K562 (cell line): Measurements from ENCODE around the gene KRTAP2-3. TPM values are rescaled to one million over a fixed set of nuclear protein-coding genes. Genes with fewer than 3 reads are reported as not detected.
"Not testable (repeated sequence)": the region's sequence is repeated elsewhere in the genome, so short reads cannot be mapped to it uniquely, and the experiment has no call there.

ENCODE experiments used
- ATAC-seq: fragments of 200-7000 bp; cut with Tn5 transposase; 3 replicates; pipeline ENCODE4 v1.9.1; 2020; ENCODE audit warnings: moderate library complexity
- BruUV-seq: library from RNA; stranded (reverse); fragments of 400-500 nt; replicated peaks from 2 replicates; lab custom pipeline; 2021; lab: Mats Ljungman, UMichigan
- CTCF ChIA-PET: fragments of 300-600 bp; formaldehyde crosslinking; extraction: SDS; loops from one replicate; lab custom pipeline; 2021; ENCODE audit warnings: low intra/inter-chr PET ratio; lab: Yijun Ruan, JAX
- POLR2A ChIA-PET: fragments of 300-600, 350-650 bp; sonication (Branson Sonifier 250); formaldehyde crosslinking; extraction: SDS; loops from one replicate; lab custom pipeline; 2021; ENCODE audit warnings: antibody characterized with exemption, inconsistent platforms; lab: Yijun Ruan, JAX
- DNase-seq, 4 experiments: peaks; one replicate each; pipeline versions ENCODE4 v3.0.0 to v3.0.0-alpha.2; 2011 to 2018; ENCODE audit warnings: low spot score in 3 of 4, mixed read lengths in 3 of 4; ENCODE audit errors: extremely low read depth in 1 of 4
- FAIRE-seq: peaks from 2 replicates; lab custom pipeline; 2011; peaks lifted over from hg19 to GRCh38; lab: Jason Lieb, UNC
- H2AFZ ChIP-seq: 2 replicates; pipeline ENCODE4 v1.6.0; 2011; ENCODE audit warnings: low read depth, low read length, control low read depth, inconsistent platforms
- H3K27ac ChIP-seq: fragments of 200-600 bp; 3 replicates; pipeline ENCODE4 v1.8.0; 2011; ENCODE audit warnings: low read depth, mild to moderate bottlenecking, control low read depth, inconsistent platforms, low read length, moderate library complexity, mixed read lengths; ENCODE audit errors: extremely low read depth
- H3K27me3 ChIP-seq, 2 experiments: fragments of 300-600 bp in 1 of 2; 2 replicates in 1 of 2; 3 replicates in 1 of 2; pipeline versions ENCODE4 v1.6.0 to v1.8.0; 2011; ENCODE audit warnings: inconsistent platforms in 2 of 2, low read length in 2 of 2, mild to moderate bottlenecking in 1 of 2, mixed read lengths in 1 of 2, moderate library complexity in 1 of 2; ENCODE audit not compliant: control insufficient read depth in 2 of 2, insufficient read depth in 2 of 2
- H3K36me3 ChIP-seq: fragments of 300-600 bp; 3 replicates; pipeline ENCODE4 v1.8.0; 2011; ENCODE audit warnings: mild to moderate bottlenecking, low read length, inconsistent platforms; ENCODE audit not compliant: control insufficient read depth, insufficient read depth
- H3K4me1 ChIP-seq, 2 experiments: fragments of 200-600 bp in 1 of 2; replicated peaks in 1 of 2; 2 replicates in 1 of 2; 3 replicates in 1 of 2; pipeline versions ENCODE4 v1.5.1 to v1.8.0; 2011; ENCODE audit warnings: inconsistent platforms in 2 of 2, low read length in 2 of 2, mild to moderate bottlenecking in 1 of 2, mixed read lengths in 1 of 2, moderate library complexity in 1 of 2; ENCODE audit not compliant: control insufficient read depth in 2 of 2, insufficient read depth in 2 of 2
- H3K4me2 ChIP-seq: 2 replicates; pipeline ENCODE4 v1.6.1; 2011; ENCODE audit warnings: low read length, control low read depth, inconsistent platforms, mixed read lengths; ENCODE audit not compliant: insufficient read depth
- H3K4me3 ChIP-seq: fragments of 200-600 bp; sonication (generic), shearing (Covaris generic); 2 replicates; pipeline ENCODE4 v1.5.1; 2016; ENCODE audit warnings: control low read depth, inconsistent platforms
- H3K79me2 ChIP-seq: fragments of 200-600 bp; 3 replicates; pipeline ENCODE4 v1.8.0; 2011; ENCODE audit warnings: low read length, inconsistent platforms; ENCODE audit not compliant: control insufficient read depth, insufficient read depth
- H3K9ac ChIP-seq, 2 experiments: 2 replicates each; pipeline versions ENCODE4 v1.6.0 to v1.6.1; 2011; ENCODE audit warnings: low read depth in 2 of 2, low read length in 2 of 2, control low read depth in 1 of 2, inconsistent platforms in 1 of 2, mild to moderate bottlenecking in 1 of 2, mixed read lengths in 1 of 2; ENCODE audit not compliant: insufficient read depth in 1 of 2
- H3K9me1 ChIP-seq: one replicate; pipeline ENCODE4 v1.6.0; 2011; ENCODE audit warnings: inconsistent platforms, mild to moderate bottlenecking, low read length, moderate library complexity; ENCODE audit not compliant: control insufficient read depth, insufficient read depth
- H3K9me3 ChIP-seq: replicated peaks from 2 replicates; pipeline ENCODE4 v1.5.1; 2011; ENCODE audit warnings: low read depth, low read length, inconsistent platforms; ENCODE audit not compliant: control insufficient read depth, insufficient read depth
- H4K20me1 ChIP-seq: replicated peaks from 2 replicates; pipeline ENCODE4 v1.6.1; 2011; ENCODE audit warnings: low read length, inconsistent platforms, mixed read lengths; ENCODE audit not compliant: control insufficient read depth, insufficient read depth
- ETV6 ChIP-seq, 3 experiments: fragments of 150-350 bp in 1 of 3; sonication (generic) in 1 of 3; formaldehyde crosslinking in 1 of 3; IDR thresholded peaks; 2 replicates each; pipeline versions ENCODE4 v1.6.1 to v1.8.0; 2014 to 2022; ENCODE audit warnings: borderline replicate concordance in 2 of 3, low read depth in 2 of 3, antibody characterized with exemption in 1 of 3, low read length in 1 of 3, mild to moderate bottlenecking in 1 of 3, missing genetic modification reagents in 1 of 3
- KLF16 ChIP-seq: IDR thresholded peaks from 2 replicates; pipeline ENCODE4 v1.6.1; 2016; ENCODE audit warnings: antibody characterized with exemption
- WGBS: fragments of 100-300 bp; shearing (Covaris generic); methylation state at CpG from one replicate; pipeline ENCODE4 v1.1.6; 2016; ENCODE audit warnings: low coverage, mixed read lengths; ENCODE audit not compliant: insufficient coverage; ENCODE audit errors: missing lambda C conversion rate; 5-methylcytosine and 5-hydroxymethylcytosine counted together
- in situ Hi-C: fragments of 300-500 bp; cut with MboI; formaldehyde crosslinking; loops from 4 replicates; pipeline ENCODE4 v1.15.0; 2018; ENCODE audit warnings: inconsistent platforms, mixed read lengths
- intact Hi-C: fragments of 100-400 bp; cut with micrococcal nuclease; formaldehyde crosslinking; loops from 2 replicates; pipeline ENCODE4 v1.14.2; 2022
- polyA plus RNA-seq, 8 experiments: library from polyadenylated mRNA; depleted of rRNA in 4 of 8; stranded (reverse) in 5 of 8; unstranded in 3 of 8; fragments of >200 nt; fragmentation: Nextera tagmentation in 2 of 8; fragmentation: Illumina TruSeq in 1 of 8; extraction: Ambion mirVana in 2 of 8; extraction: Trizol in 1 of 8; gene quantifications; 2 replicates each; pipeline versions ENCODE4 v1.2.1 to v1.2.3, GENCODE V29; 2011 to 2014; ENCODE audit warnings: inconsistent platforms in 1 of 8, missing spikeins in 1 of 8
- total RNA-seq, 7 experiments: library from RNA; depleted of rRNA in 6 of 7; stranded (reverse); fragments of >200 nt in 6 of 7; fragmentation: Illumina TruSeq in 2 of 7; extraction: Trizol in 2 of 7; gene quantifications; 2 replicates each; pipeline versions ENCODE4 v1.2.1 to v1.2.3, GENCODE V29; 2011 to 2021; ENCODE audit warnings: low replicate concordance in 1 of 7
- TF ChIP-seq, protein P1 (sequence below): sonication (generic); IDR thresholded peaks from 2 replicates; pipeline ENCODE4 v1.6.1; 2016
- TF ChIP-seq, protein P2 (sequence below): fragments of 450-650 bp; formaldehyde crosslinking; IDR thresholded peaks from 2 replicates; pipeline ENCODE4 v1.4.0; 2020; ENCODE audit warnings: mild to moderate bottlenecking, moderate library complexity

Gene KRTAP2-3
- total and polyA plus RNA-seq, 9 of the 15 experiments (the other 6 are each of a cell fraction or from before 2014, with no cell fraction given) = not detected

DNA sequence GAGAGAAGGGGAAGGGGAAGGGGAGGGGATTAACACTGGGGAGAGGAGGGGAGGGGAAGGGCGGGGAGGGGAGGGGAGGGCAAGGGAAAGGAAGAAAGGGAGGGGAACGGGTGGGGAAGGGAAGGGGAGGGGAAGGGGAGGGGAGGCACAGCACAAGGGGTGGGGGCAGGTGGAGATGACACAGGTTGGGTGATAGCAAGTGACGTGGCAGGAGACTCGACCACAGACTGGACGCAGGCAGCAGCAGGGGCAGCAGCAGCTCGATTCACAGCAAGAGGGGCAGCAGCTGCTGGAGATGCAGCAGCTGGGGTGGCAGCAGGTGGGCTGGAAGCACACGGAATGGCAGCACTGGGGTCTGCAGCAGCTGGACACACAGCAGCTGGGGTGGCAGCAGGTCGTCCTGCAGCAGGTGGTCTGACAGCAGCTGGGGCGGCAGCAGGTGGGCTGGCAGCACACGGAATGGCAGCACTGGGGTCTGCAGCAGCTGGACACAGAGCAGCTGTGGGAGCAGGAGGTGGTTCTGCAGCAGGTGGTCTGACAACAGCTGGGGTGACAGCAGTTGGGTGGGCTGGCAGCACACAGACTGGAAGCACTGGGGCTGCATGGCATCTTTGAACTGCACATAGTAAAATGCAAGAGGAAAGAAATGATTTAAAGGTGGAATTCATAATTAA is 41.8 kb upstream of the KRTAP2-3 start, which contains the start of gene KRTAP4-16:
KRTAP4-16 (minus strand) TSS at position 624 of the 674 bp plus-strand sequence; CDS start at position 624, 0 bp downstream.
- Histone ChIP-seq H3K9me3 (no peaks in the 10 kb centered on the region), H3K4me2 (no peak within 1 kb of the TSS)
- BruUV-seq = no TSS peak
- no peak for TF ChIP-seq KLF16
- TF ChIP-seq, protein P1, sequence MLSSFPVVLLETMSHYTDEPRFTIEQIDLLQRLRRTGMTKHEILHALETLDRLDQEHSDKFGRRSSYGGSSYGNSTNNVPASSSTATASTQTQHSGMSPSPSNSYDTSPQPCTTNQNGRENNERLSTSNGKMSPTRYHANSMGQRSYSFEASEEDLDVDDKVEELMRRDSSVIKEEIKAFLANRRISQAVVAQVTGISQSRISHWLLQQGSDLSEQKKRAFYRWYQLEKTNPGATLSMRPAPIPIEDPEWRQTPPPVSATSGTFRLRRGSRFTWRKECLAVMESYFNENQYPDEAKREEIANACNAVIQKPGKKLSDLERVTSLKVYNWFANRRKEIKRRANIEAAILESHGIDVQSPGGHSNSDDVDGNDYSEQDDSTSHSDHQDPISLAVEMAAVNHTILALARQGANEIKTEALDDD = no peak
- TF ChIP-seq, protein P2, sequence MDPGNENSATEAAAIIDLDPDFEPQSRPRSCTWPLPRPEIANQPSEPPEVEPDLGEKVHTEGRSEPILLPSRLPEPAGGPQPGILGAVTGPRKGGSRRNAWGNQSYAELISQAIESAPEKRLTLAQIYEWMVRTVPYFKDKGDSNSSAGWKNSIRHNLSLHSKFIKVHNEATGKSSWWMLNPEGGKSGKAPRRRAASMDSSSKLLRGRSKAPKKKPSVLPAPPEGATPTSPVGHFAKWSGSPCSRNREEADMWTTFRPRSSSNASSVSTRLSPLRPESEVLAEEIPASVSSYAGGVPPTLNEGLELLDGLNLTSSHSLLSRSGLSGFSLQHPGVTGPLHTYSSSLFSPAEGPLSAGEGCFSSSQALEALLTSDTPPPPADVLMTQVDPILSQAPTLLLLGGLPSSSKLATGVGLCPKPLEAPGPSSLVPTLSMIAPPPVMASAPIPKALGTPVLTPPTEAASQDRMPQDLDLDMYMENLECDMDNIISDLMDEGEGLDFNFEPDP (CRISPR knock-in tag) = no peak
- no peak for TF ChIP-seq ETV6 (IDR thresholded peaks at IDR 0.05; ENCODE audit: borderline replicate concordance in 1 of 2, low read depth in 2 of 2, low read length in 1 of 2)
- no peak for TF ChIP-seq ETV6 (CRISPR knock-in tag; IDR thresholded peaks at IDR 0.05; ENCODE audit: borderline replicate concordance)
- TF ChIP-seq, all 486 proteins: peak for 0
- Histone ChIP-seq H3K4me3 (no peak within 1 kb of the TSS), H3K27ac (no peak within 1 kb of the TSS), H2AFZ (no peak within 1 kb of the TSS), H3K4me1 (no peaks in the 10 kb centered on the region), H3K79me2 (no peaks in the 10 kb centered on the region), H3K9ac (no peak within 1 kb of the TSS), H3K27me3 (0 out of 5 replicates have a peak, but pooled peaks cover 0 to 4% of the 10 kb centered on the region in 2 experiments), H4K20me1 (no peaks in the 10 kb centered on the region), H3K36me3 (no peaks in the 10 kb centered on the region), H3K9me1 (no peaks in the 10 kb centered on the region)
- CTCF ChIA-PET = no interaction called here
- in situ Hi-C loops = no loop called here
- DNase-seq (no peak), FAIRE-seq (no peak), ATAC-seq (no peak)
- POLR2A ChIA-PET = interaction anchor here (0.9 kb wide), 1 partner anchor 151 kb away, joined by 4 read pairs; no protein-coding TSS in a partner anchor
- intact Hi-C loops = no loop called here
- 3% methylated on average over 6 of the region's 10 CpGs for WGBS

DNA sequence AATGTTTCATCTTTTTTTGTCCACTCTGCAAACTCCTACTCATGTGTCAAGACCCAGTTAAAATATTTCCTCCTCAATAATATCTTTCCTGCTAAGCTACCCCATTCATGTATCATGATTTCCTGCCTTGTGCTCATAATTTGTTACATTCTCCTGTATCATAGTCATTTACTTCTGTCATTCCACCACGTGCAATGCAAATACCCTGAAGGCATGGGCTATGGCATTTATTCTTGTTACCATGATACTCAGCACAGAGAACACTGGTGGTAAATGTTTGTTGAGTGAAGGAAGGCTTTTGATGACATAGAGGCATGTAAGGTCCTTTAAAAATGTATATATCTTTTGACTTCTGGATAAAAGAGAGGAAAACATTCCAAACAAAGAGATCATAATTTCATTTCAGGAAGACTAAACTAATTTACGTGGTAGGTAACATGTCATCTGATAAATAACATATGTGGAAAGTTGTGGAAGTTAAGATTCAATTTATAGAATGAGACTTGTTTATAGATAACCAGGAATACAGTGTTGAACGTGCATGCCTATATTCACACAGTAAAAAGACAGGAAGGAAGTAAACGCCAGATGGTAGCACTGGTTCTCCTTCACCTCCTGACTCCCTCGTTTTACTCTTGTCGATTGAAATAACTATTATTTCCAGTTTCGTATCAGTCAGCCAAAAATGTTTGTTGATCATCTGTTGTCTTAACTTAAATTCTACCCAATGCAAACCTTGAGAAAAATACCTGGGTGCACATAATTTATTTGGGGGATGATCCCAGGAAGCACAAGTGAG is 40.0 kb upstream of the KRTAP2-3 start:
- H3K4me3 ChIP-seq, ATAC-seq, BruUV-seq, H2AFZ ChIP-seq, H3K36me3 ChIP-seq, FAIRE-seq, H3K27ac ChIP-seq, POLR2A ChIA-PET, H3K9me1 ChIP-seq, H3K9ac ChIP-seq, intact Hi-C loops, DNase-seq, H3K27me3 ChIP-seq, H3K9me3 ChIP-seq, CTCF ChIA-PET, H3K79me2 ChIP-seq, H4K20me1 ChIP-seq, H3K4me2 ChIP-seq, H3K4me1 ChIP-seq, in situ Hi-C loops: not testable (repeated sequence)
- WGBS = 0% methylated on average over 6 of the region's 7 CpGs
